Measurements from ENCODE around the gene FLRT1.

The FLRT1 gene

GRCh38 chr11:64064374-64065140 lies 28.8 kb downstream of the FLRT1 start:
- DNase-seq (ENCODE audit: low read depth in 2 of 3, low spot score in 1 of 3): no peak

DNA sequence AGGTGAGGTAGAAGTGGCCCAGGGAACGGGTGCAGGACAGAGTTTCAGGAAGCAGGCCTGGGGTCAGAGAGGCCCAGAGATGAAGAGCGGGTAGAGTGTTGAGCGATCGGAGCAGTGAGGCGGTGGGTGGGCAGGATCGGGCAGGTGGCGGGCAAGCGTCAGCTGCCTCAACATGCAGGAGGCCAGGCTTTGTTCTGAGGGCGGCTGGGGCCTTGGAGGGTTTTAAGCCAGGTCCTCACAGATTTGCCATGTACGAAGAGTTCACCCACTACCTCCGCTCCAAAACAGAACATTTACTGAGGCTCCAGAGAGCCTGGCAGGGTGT lies 29.4 kb downstream of the FLRT1 start:
- DNase-seq (ENCODE audit: low read depth in 2 of 3, low spot score in 1 of 3): no peak

DNA sequence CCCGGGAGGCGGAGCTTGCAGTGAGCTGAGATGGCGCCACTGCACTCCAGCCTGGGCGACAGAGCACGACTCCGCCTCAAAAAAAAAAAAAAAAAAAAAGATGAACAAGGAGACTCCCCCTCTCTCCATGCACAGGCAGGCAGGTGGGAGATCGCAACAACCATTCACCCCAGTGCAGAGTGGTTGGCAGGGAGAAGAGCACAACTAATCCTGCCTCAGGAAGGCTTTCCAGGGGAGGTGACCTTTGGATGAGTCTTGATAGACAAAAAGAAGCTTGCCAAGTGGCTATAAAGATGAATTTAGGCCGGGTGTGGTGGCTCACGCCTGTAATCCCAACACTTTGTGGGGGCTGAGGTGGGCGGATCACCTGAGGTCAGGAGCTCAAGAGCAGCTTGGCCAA lies 30.0 kb downstream of the FLRT1 start:
- DNase-seq (ENCODE audit: low read depth in 2 of 3, low spot score in 1 of 3): no peak

- no peak for DNase-seq (ENCODE audit: low read depth in 2 of 3, low spot score in 1 of 3)
Measured at GRCh38 chr11:64067230-64067993, 31.7 kb downstream of the FLRT1 start.

DNA sequence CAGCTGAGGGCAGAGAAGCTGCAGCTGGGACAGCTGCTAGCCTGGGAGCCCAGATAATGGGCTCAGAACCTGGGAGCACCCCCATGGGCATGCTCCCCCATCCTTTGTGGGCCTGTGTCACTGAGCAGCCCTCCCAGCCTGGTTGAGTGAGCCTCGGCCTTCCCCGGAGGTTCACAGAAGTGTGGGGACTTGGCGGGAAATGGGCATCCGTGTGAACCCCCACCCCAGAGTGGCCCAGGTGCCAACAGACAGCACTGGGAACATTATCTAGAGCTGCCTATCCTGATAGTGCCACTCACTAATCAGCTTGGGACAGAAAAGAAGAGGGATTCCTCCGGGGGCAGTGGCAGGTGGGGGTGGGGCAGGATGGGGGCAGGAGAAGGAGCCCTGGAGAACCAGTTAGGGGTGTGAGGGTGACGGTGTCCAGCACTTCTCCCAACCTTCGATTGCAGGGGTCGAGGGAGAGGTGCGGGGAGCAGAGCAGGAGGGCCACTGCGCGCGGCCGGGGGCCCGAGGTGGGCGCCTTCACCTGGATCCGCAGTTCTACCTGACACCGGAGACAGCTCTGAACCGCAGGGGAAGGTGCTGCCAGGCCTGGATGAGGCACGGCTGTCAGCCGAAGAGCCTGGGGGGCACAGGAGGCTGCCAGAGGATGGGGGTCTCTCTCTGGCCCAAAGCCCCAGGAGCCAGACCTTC lies 33.1 kb downstream of the FLRT1 start:
- DNase-seq (ENCODE audit: low read depth in 2 of 3, low spot score in 1 of 3): no peak

DNA sequence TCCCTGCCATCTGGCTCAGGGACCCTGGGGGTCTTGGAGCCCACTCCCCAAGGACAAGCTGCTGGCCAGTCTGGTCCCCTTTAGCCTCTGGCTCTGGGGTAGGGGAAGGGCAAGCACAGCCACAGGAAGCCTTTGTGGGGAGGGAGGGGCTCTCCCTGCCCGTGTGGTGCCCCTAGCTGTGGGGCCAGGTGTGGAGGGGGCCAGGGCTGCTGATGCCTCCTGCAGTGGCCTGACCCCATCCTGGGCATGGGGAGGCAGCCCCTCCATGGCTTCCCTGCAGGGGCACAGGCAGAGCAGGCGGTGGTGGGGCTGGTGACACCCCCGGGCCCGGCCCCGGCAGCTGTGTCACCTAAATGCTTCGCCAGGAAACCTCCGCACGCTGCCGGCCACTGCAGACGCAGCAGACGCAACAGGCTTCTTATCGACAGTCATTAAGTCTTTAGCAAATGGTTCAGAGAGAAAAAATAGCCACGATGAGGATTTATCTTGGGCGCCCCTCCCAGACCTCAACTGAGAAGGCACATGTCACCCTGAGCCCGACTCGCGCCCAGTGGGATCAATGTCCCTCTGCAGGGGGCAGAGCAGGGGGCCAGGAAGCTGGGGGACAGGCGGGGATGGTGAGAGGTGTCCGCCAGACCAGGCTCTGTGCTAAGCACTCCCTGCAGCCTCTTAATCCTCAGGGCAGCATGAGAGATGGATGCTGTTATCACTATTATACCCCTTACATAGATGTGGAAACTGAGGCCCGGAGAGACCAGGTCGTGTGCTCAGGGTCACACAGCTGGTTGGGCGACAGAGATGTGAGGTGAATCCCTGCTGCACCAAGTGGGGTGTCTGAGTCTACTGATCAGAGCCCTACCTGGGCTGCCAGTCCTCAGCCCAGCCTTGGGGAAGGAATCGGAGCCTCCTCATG lies 33.9 kb downstream of the FLRT1 start:
- DNase-seq (ENCODE audit: low read depth in 2 of 3, low spot score in 1 of 3): no peak

GRCh38 chr11:64070314-64070681 lies 34.6 kb downstream of the FLRT1 start:
- DNase-seq (ENCODE audit: low read depth in 2 of 3, low spot score in 1 of 3): no peak

DNA sequence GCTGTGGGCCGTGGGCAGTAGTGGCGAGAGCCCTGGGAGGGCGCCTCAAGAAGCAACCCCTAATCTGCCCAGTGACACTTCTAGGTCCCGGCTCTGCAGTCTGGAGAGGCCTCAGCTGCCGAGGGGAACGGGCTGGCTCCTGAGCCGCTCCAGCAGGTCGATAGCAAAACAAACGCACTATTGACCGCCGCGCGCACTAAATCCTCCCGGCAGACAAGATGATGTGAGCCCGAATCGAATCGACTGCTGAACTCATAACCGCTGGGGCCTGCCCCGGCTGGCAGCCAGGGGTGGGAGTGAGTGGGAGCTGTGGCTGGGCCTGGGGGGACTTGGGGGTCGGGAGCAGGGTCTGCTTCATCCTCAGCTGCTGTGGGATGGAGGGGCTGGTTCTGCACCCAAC lies 36.1 kb downstream of the FLRT1 start:
- DNase-seq (ENCODE audit: low read depth in 2 of 3, low spot score in 1 of 3): no peak

DNA sequence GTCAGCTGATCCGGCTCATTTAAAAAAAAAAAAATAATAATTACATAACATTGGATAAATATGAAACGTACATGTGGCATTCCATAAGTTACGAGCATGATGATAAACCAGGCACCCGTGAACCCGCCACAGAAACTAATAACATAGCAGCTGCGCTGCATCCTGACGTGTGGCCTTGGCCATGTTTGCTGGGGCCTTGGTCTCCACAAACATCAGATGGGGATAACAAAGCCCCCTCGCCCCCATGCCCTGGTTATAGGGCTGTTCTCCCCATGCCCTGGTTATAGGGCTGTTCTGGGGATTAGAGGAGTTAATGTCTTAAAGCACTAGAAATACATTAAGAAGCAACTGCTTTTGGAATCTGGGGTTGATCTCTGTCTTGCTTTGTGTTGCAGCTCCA lies 36.7 kb downstream of the FLRT1 start:
- DNase-seq (ENCODE audit: low read depth in 2 of 3, low spot score in 1 of 3): no peak

- no peak for DNase-seq (ENCODE audit: low read depth in 2 of 3, low spot score in 1 of 3)
Measured at GRCh38 chr11:64072871-64073270, 37.1 kb downstream of the FLRT1 start.

- no peak for DNase-seq (ENCODE audit: low read depth in 2 of 3, low spot score in 1 of 3)
Measured at GRCh38 chr11:64073542-64073941, 37.8 kb downstream of the FLRT1 start.

- DNase-seq (ENCODE audit: low read depth in 2 of 3, low spot score in 1 of 3): no peak
Measured at GRCh38 chr11:64074239-64074638, 38.5 kb downstream of the FLRT1 start.

DNA sequence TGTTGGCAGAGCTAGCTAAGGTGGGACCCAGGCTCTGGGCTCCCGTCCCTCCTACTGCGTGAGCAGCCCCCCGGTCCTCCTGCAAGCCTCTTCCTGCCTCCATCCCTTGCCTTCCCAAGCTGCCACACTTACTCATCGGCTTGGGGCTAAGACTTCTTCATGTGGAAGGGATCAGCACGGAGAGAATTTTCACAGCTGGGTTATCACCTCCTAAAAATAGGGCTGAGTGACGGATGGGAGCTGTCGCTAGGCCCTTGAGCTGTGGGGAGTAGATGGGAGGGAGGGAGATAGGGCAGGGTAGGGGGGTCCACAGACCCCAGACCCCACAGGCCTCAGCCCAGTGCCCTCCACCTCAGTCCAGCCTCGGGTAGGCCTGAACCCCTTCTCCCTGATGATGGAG lies 41.0 kb downstream of the FLRT1 start:
- DNase-seq (ENCODE audit: low read depth in 2 of 3, low spot score in 1 of 3): no peak

DNA sequence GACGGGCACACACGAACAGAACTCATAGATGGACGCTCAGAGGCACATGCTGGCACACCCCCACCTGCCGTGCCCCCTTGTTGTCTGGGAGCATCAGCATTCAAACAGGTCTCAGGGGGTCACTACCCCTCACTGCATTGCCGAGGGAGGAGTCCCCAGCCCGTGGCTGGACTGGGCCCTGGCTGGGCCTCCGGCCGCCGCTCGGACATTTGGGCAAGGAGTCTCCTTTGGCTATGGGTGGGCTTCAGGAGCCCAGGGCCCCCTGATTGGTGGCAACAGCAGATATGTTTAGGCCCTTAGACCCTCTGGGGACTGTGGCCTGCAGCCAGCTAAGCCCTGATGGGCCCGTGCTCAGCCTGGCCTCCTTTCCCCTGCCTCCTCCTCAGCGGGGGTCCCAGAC lies 41.9 kb downstream of the FLRT1 start:
- no peak for DNase-seq (ENCODE audit: low read depth in 2 of 3, low spot score in 1 of 3)

- DNase-seq (ENCODE audit: low read depth in 2 of 3, low spot score in 1 of 3): no peak
Measured at GRCh38 chr11:64078284-64078683, 42.6 kb downstream of the FLRT1 start.

DNA sequence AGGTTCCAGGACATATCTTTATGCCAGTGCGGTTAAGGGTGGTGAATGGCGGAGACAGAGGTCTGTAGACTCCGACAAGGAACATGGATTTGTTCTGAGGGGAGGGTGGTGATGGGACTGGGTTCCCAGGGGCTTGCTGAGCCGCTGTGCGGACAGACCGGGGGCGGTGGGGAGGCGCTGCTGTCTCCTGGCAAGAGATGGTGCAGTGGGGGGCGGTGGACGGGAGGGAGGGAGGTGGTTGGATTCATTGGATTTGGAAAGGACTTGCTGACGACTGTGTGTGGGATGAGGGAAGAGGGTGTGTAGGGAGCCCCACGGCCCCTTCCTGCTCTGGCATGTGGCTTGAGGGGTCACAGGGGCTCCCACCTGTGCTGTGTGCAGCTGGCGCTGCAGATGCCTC lies 43.2 kb downstream of the FLRT1 start:
- DNase-seq (ENCODE audit: low read depth in 2 of 3, low spot score in 1 of 3): no peak

DNA sequence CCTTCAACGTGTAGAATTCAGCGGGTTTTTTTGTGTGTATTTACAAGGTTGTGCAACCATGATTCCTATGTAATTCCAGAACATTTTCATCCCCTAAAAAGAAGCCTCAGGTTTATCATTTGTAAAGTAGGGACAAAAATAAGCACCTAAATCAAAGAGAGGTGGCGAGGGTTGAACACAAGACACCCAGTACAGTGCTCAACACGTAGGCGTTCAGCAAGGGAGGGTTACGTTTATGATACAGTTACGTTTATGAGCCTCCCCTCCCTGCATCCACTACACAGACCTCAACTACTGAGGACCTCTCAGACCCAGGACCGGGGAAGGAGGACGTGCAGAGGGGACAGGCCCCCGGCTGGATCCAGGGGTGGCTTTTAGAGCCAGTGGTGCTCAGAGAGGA lies 44.7 kb downstream of the FLRT1 start:
- no peak for DNase-seq (ENCODE audit: low read depth in 2 of 3, low spot score in 1 of 3)

DNA sequence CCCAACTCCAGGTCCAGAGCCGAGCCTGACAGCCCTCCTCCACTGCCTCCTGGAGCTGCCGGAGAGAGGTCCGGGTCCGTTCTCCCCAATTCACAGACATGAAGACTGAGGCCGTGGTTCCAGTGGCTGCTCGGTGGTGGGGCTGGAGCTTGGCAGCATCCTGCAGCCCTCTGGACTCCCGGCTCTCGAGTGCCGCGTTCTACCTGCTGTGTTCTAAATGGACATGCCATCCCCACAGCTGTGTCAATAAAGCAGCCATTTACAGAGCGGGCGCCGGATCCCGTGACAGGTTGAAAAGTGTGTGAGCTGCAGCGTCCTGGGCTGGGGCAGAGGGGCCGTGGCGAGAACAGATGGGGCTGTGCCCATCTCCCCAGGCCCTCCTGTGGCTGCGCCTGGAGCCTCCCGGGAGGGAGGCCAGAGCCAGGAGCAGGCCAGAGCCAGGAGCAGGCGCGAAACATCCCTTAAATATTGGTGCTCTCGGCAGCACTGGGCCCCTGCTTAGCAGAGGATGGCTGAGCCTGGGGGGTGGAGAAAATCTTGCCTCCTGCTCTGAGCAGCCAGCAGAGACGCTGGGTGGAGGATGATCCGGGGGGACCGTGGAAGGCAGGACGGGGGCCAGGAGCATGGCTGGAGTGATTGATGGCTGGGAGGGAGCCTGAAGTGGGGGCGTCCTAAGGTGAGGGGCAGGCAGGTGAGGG lies 46.2 kb downstream of the FLRT1 start:
- no peak for DNase-seq (ENCODE audit: low read depth in 2 of 3, low spot score in 1 of 3)

GRCh38 chr11:64083398-64084080 lies 47.8 kb downstream of the FLRT1 start:
- no peak for DNase-seq (ENCODE audit: low read depth in 2 of 3, low spot score in 1 of 3)
